H1 (cell line): Measurements from ENCODE around the gene TOR1AIP1. TPM values are rescaled to one million over a fixed set of nuclear protein-coding genes. Genes with fewer than 3 reads are reported as not detected.

ENCODE experiments used
- CHD2 ChIP-seq: IDR thresholded peaks from 2 replicates; pipeline ENCODE4 v1.6.1; 2012; ENCODE audit warnings: low read length, improper control_type of control experiment
- FOSL1 ChIP-seq: IDR thresholded peaks from 2 replicates; pipeline ENCODE4 v1.6.1; 2011; ENCODE audit warnings: mild to moderate bottlenecking, low read depth, low read length, moderate library complexity; ENCODE audit not compliant: insufficient read depth
- MAFK ChIP-seq: IDR thresholded peaks from 2 replicates; pipeline ENCODE4 v1.6.1; 2012; ENCODE audit warnings: low read depth, mild to moderate bottlenecking, improper control_type of control experiment, low read length
- RFX5 ChIP-seq: IDR thresholded peaks from 2 replicates; pipeline ENCODE4 v1.6.1; 2011; ENCODE audit warnings: low read depth, low read length, improper control_type of control experiment, borderline replicate concordance
- SIRT6 ChIP-seq: IDR thresholded peaks from one replicate; pipeline ENCODE4 v1.7.1; 2012; ENCODE audit warnings: low read length, inconsistent platforms
- SP4 ChIP-seq: IDR thresholded peaks from 2 replicates; pipeline ENCODE4 v1.6.1; 2012; ENCODE audit warnings: low read length, inconsistent platforms
- SRF ChIP-seq: IDR thresholded peaks from 2 replicates; pipeline ENCODE4 v1.6.1; 2011; ENCODE audit warnings: mild to moderate bottlenecking, low read depth, low read length, moderate library complexity
- polyA plus RNA-seq, 7 experiments: library from polyadenylated mRNA; depleted of rRNA in 3 of 7; stranded (reverse) in 5 of 7; unstranded in 2 of 7; fragments of >200 nt in 5 of 7; fragments of 200-250 nt in 2 of 7; gene quantifications; 1 replicate in 5 of 7; 2 replicates in 1 of 7; 4 replicates in 1 of 7; pipeline versions ENCODE4 v1.2.1 to v1.2.3, GENCODE V29; 2011 to 2013; ENCODE audit warnings: missing spikeins in 2 of 7, mixed read lengths in 2 of 7
- total RNA-seq: library from RNA; stranded (reverse); fragmentation: NEBNext Ultra II Directional; extraction: Animal tissue kit (Norgen Biotek cat#: 25700); gene quantifications from 2 replicates; pipeline ENCODE4 v1.2.1, GENCODE V29; 2021

TOR1AIP1 gene
- total and polyA plus RNA-seq, 2 of the 8 experiments (the other 6 are each of a cell fraction or from before 2014, with no cell fraction given), result 5.7 to 22.8 TPM

GRCh38 chr1:179881642-179882252 is 338 bp upstream of the TOR1AIP1 start (continued):
- TF ChIP-seq SRF, result no peak
- no peak for TF ChIP-seq MAFK
- no peak for TF ChIP-seq SP4
- TF ChIP-seq SIRT6, result no peak
- TF ChIP-seq FOSL1, result no peak
- TF ChIP-seq CHD2, result no peak
- no peak for TF ChIP-seq RFX5
